Caco-2 (cell line): ENCODE data around the gene CRACR2B. TPM values are rescaled to one million over a fixed set of nuclear protein-coding genes. Genes with fewer than 3 reads are reported as not detected.

Experiments used
- BruUV-seq: library from RNA; stranded (reverse); fragments of 400-500 nt; replicated peaks from 2 replicates; lab custom pipeline; 2021; lab: Mats Ljungman, UMichigan
- CTCF ChIA-PET: fragments of 300-600 bp; sonication (Branson Sonifier 250); formaldehyde crosslinking; loops from one replicate; lab custom pipeline; 2022; ENCODE audit warnings: antibody characterized with exemption; lab: Charles Lee
- POLR2A ChIA-PET: fragments of 300-600 bp; sonication (Branson Sonifier 250); formaldehyde crosslinking; loops from one replicate; lab custom pipeline; 2022; ENCODE audit warnings: antibody characterized with exemption; lab: Charles Lee
- DNase-seq, 2 experiments: peaks; one replicate each; pipeline versions ENCODE4 v3.0.0 to v3.0.0-alpha.2; 2020 to 2022
- H3K27me3 ChIP-seq: replicated peaks from 2 replicates; pipeline ENCODE4 v1.6.0; 2011; ENCODE audit warnings: low read length; ENCODE audit not compliant: control insufficient read depth, insufficient read depth
- H3K36me3 ChIP-seq: 2 replicates; pipeline ENCODE4 v1.5.1; 2011; ENCODE audit warnings: low read length; ENCODE audit not compliant: control insufficient read depth, insufficient read depth
- H3K4me1 ChIP-seq: fragments of 250-450 bp; sonication (Bioruptor Pico); 2 replicates; pipeline ENCODE4 v1.5.1; 2020; ENCODE audit warnings: mild to moderate bottlenecking
- H3K4me3 ChIP-seq: 2 replicates; pipeline ENCODE4 v1.5.1; 2011; ENCODE audit warnings: low read depth, mild to moderate bottlenecking, control low read depth, low read length
- H3K9me3 ChIP-seq: fragments of 250-450 bp; sonication (Bioruptor Pico); 2 replicates; pipeline ENCODE4 v1.5.1; 2020; ENCODE audit warnings: mild to moderate bottlenecking, moderate library complexity
- H3K27ac Mint-ChIP-seq: one replicate; pipeline ENCODE4 v1.8.0; 2022; ENCODE audit warnings: mixed read lengths; ENCODE audit not compliant: unreplicated experiment
- H3K27me3 Mint-ChIP-seq: one replicate; pipeline ENCODE4 v1.8.0; 2022; ENCODE audit warnings: mixed read lengths; ENCODE audit not compliant: insufficient read depth, unreplicated experiment
- H3K36me3 Mint-ChIP-seq: one replicate; pipeline ENCODE4 v1.8.0; 2022; ENCODE audit warnings: mild to moderate bottlenecking, mixed read lengths; ENCODE audit not compliant: insufficient read depth, unreplicated experiment
- H3K4me1 Mint-ChIP-seq: one replicate; pipeline ENCODE4 v1.8.0; 2022; ENCODE audit warnings: low read depth, mixed read lengths; ENCODE audit not compliant: unreplicated experiment
- H3K4me3 Mint-ChIP-seq: one replicate; pipeline ENCODE4 v1.8.0; 2022; ENCODE audit warnings: mild to moderate bottlenecking, moderate library complexity, mixed read lengths; ENCODE audit not compliant: unreplicated experiment
- H3K9me3 Mint-ChIP-seq: one replicate; pipeline ENCODE4 v1.8.0; 2022; ENCODE audit warnings: mixed read lengths; ENCODE audit not compliant: unreplicated experiment
- intact Hi-C: fragments of 100-400 bp; cut with micrococcal nuclease; formaldehyde crosslinking; loops from one replicate; pipeline ENCODE4 v1.10.0; 2022; ENCODE audit not compliant: unreplicated experiment
- total RNA-seq: library from RNA; stranded (reverse); gene quantifications from 2 replicates; pipeline ENCODE4 v1.2.3, GENCODE V29; 2022
- TF ChIP-seq, protein P1 (sequence below), 2 experiments: fragments of 200-600 bp in 1 of 2; IDR thresholded peaks; 1 replicate in 1 of 2; 2 replicates in 1 of 2; pipeline versions ENCODE4 v1.5.1 to v1.8.0; 2011 to 2022; ENCODE audit warnings: antibody characterized with exemption in 1 of 2, control low read depth in 1 of 2, inconsistent platforms in 1 of 2, low read depth in 1 of 2, low read length in 1 of 2, mild to moderate bottlenecking in 1 of 2, moderate library complexity in 1 of 2; ENCODE audit not compliant: insufficient read depth in 1 of 2, severe bottlenecking in 1 of 2, unreplicated experiment in 1 of 2

Gene CRACR2B
- total RNA-seq, 1 experiment from 2014 or later, result 15.4 TPM

GRCh38 chr11:865462-866430 lies 38.0 kb downstream of the CRACR2B start:
- Mint-ChIP-seq H3K4me1 (no peaks in the 10 kb centered on the region), H3K4me3 (no peak overlapping the region), H3K27me3 (no peaks in the 10 kb centered on the region), H3K9me3 (no peaks in the 10 kb centered on the region), H3K36me3 (peaks cover 96% of the 10 kb centered on the region), H3K27ac (no peak overlapping the region)
- H3K27me3 ChIP-seq, result no peaks in the 10 kb centered on the region
- no peaks in the 10 kb centered on the region; the same call in 1 of the 2 replicates for H3K36me3 ChIP-seq
- ChIA-PET CTCF (no interaction called here), POLR2A (interaction anchor here (0.8 kb wide), 1 partner anchor 9 kb away, joined by 8 read pairs; no protein-coding TSS in a partner anchor)
- DNase-seq, result no peak
- TF ChIP-seq, protein P1, sequence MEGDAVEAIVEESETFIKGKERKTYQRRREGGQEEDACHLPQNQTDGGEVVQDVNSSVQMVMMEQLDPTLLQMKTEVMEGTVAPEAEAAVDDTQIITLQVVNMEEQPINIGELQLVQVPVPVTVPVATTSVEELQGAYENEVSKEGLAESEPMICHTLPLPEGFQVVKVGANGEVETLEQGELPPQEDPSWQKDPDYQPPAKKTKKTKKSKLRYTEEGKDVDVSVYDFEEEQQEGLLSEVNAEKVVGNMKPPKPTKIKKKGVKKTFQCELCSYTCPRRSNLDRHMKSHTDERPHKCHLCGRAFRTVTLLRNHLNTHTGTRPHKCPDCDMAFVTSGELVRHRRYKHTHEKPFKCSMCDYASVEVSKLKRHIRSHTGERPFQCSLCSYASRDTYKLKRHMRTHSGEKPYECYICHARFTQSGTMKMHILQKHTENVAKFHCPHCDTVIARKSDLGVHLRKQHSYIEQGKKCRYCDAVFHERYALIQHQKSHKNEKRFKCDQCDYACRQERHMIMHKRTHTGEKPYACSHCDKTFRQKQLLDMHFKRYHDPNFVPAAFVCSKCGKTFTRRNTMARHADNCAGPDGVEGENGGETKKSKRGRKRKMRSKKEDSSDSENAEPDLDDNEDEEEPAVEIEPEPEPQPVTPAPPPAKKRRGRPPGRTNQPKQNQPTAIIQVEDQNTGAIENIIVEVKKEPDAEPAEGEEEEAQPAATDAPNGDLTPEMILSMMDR (IDR thresholded peaks at IDR 0.05; ENCODE audit: insufficient read depth in 1 of 2, low read depth in 1 of 2, low read length in 1 of 2, severe bottlenecking in 1 of 2, unreplicated experiment in 1 of 2), result no peak
- H3K4me1 ChIP-seq, result no peaks in the 10 kb centered on the region
- BruUV-seq, result no TSS peak
- intact Hi-C loops, result no loop called here
- H3K4me3 ChIP-seq, result no peak overlapping the region
- no peaks in the 10 kb centered on the region for H3K9me3 ChIP-seq

GRCh38 chr11:866481-866880 lies 38.8 kb downstream of the CRACR2B start:
- no peaks in the 10 kb centered on the region for H3K4me1 Mint-ChIP-seq
- no peak overlapping the region for H3K4me3 Mint-ChIP-seq
- CTCF ChIA-PET, result no interaction called here
- Histone ChIP-seq H3K36me3 (no peaks in the 10 kb centered on the region; the same call in 1 of the 2 replicates), H3K27me3 (no peaks in the 10 kb centered on the region), H3K9me3 (no peaks in the 10 kb centered on the region), H3K4me3 (no peak overlapping the region), H3K4me1 (no peaks in the 10 kb centered on the region)
- H3K9me3 Mint-ChIP-seq, result no peaks in the 10 kb centered on the region
- BruUV-seq, result no TSS peak
- H3K27me3 Mint-ChIP-seq, result no peaks in the 10 kb centered on the region
- POLR2A ChIA-PET, result interaction anchor here (0.8 kb wide), 1 partner anchor 10 kb away, joined by 8 read pairs; no protein-coding TSS in a partner anchor
- TF ChIP-seq, protein P1 (IDR thresholded peaks at IDR 0.05; ENCODE audit: insufficient read depth in 1 of 2, low read depth in 1 of 2, low read length in 1 of 2, severe bottlenecking in 1 of 2, unreplicated experiment in 1 of 2), result no peak
- no peak overlapping the region for H3K27ac Mint-ChIP-seq
- peaks cover 95% of the 10 kb centered on the region for H3K36me3 Mint-ChIP-seq
- intact Hi-C loops, result no loop called here
- DNase-seq, result no peak

DNA sequence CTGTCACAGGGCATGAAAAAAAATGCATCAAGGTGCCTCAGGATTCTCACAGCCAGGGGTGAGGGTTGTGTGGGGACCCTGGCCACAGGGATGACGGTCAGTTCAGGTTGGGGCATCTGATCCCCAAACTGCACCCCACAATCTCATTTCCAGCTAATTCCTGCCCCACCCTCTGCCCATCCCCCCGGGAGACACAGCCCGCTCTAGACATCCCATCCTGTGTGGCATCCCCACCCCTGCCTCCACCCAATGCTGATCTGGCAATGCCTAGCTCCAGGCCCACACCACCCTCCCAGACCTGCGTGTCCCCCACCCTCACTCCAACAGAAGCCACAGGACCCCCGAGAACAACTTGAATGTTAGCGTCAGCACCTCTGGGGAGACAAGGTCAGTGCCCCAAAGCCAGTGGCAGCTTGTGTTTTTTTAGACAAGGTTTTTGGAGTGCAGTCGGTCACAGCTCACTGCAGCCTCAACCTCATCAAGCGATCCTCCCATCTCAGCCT lies 40.2 kb downstream of the CRACR2B start:
- Histone ChIP-seq H3K36me3 (no peaks in the 10 kb centered on the region; the same call in 1 of the 2 replicates), H3K9me3 (no peaks in the 10 kb centered on the region), H3K4me1 (no peaks in the 10 kb centered on the region), H3K4me3 (no peak overlapping the region), H3K27me3 (no peaks in the 10 kb centered on the region)
- Mint-ChIP-seq H3K9me3 (no peaks in the 10 kb centered on the region), H3K4me1 (no peaks in the 10 kb centered on the region), H3K27ac (no peak overlapping the region), H3K4me3 (no peak overlapping the region), H3K27me3 (no peaks in the 10 kb centered on the region), H3K36me3 (peaks cover 95% of the 10 kb centered on the region)
- TF ChIP-seq, protein P1 (IDR thresholded peaks at IDR 0.05; ENCODE audit: insufficient read depth in 1 of 2, low read depth in 1 of 2, low read length in 1 of 2, severe bottlenecking in 1 of 2, unreplicated experiment in 1 of 2), result no peak
- no TSS peak for BruUV-seq
- POLR2A ChIA-PET, result no interaction called here
- CTCF ChIA-PET, result interaction anchor here (0.7 kb wide), 1 partner anchor 208 kb away, joined by 4 read pairs; no protein-coding TSS in a partner anchor
- DNase-seq, result no peak
- intact Hi-C loops, result no loop called here
